ENCODE data around the gene INSRR. TPM values are rescaled to one million over a fixed set of nuclear protein-coding genes. Genes with fewer than 3 reads are reported as not detected.

The INSRR gene
- total RNA-seq, 1 experiment from 2014 or later, result not detected

- H3K36me3 ChIP-seq (replicated peaks; ENCODE audit: control insufficient read depth, insufficient read depth, low read length), result no peaks in the 10 kb centered on the region
- H3K4me3 ChIP-seq (ENCODE audit: insufficient read depth, low read depth, low read length), result no peak overlapping the region
- DNase-seq, result peak; percentile 62
- H3K27me3 ChIP-seq (ENCODE audit: control insufficient read depth, insufficient read depth, low read length), result peaks cover 25% of the 10 kb centered on the region
These were observed 49.6 kb downstream of the INSRR start for GRCh38 chr1:156809281-156809680.

GRCh38 chr1:156808186-156809030 lies 50.5 kb downstream of the INSRR start:
- Histone ChIP-seq H3K36me3 (replicated peaks; ENCODE audit: control insufficient read depth, insufficient read depth, low read length) (no peaks in the 10 kb centered on the region), H3K4me3 (ENCODE audit: insufficient read depth, low read depth, low read length) (no peak overlapping the region), H3K27me3 (ENCODE audit: control insufficient read depth, insufficient read depth, low read length) (peaks cover 17% of the 10 kb centered on the region)
- DNase-seq, result peak; percentile 44

GRCh38 chr1:156807627-156808026 lies 51.3 kb downstream of the INSRR start:
- Histone ChIP-seq H3K4me3 (ENCODE audit: insufficient read depth, low read depth, low read length) (no peak overlapping the region), H3K27me3 (ENCODE audit: control insufficient read depth, insufficient read depth, low read length) (peaks cover 11% of the 10 kb centered on the region; the same call in 1 of the 2 replicates), H3K36me3 (replicated peaks; ENCODE audit: control insufficient read depth, insufficient read depth, low read length) (no peaks in the 10 kb centered on the region)
- no peak for DNase-seq

GRCh38 chr1:156806512-156807440 lies 52.1 kb downstream of the INSRR start:
- no peak for DNase-seq
- Histone ChIP-seq H3K4me3 (ENCODE audit: insufficient read depth, low read depth, low read length) (no peak overlapping the region), H3K36me3 (replicated peaks; ENCODE audit: control insufficient read depth, insufficient read depth, low read length) (no peaks in the 10 kb centered on the region), H3K27me3 (ENCODE audit: control insufficient read depth, insufficient read depth, low read length) (peaks cover 6% of the 10 kb centered on the region; the same call in 1 of the 2 replicates)

DNA sequence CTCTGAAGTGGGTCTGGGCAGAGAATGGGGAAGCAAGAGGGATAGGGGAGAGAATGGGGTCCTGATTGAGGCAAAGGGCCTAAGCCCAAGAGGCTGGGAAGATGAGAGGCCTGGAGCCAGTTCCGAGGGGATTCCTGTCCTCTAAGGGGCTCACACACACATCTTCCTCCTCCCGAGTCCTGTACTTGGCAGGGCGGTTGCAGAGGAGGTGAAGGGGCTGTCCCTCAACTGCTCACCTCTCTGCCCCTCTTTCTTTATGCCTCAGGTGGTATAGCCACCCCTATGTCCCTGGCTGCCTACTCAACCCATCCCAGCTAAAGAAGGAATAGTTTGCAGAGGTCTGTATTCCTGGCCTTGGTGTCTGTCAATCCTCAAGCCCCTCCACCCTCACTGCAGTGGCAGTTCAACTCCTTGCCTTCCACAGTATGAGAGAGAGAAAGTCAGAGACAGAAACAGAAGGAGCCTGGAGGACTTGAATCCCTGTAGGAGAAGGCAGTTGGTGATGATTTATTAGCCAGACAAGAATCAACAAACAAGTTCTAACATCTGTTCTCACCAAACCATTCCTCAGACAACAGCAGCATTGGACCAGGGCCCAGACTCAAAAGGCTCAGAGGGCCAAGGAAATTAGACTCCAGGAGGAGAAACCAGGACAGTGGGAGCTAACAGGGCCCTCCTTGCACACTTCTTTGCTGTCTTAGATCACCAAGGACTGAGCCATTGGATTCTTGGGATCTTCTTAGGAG lies 53.0 kb downstream of the INSRR start:
- Histone ChIP-seq H3K4me3 (ENCODE audit: insufficient read depth, low read depth, low read length) (no peak overlapping the region), H3K36me3 (replicated peaks; ENCODE audit: control insufficient read depth, insufficient read depth, low read length) (peaks cover under 1% of the 10 kb centered on the region; the same call in 1 of the 2 replicates), H3K27me3 (ENCODE audit: control insufficient read depth, insufficient read depth, low read length) (peaks cover 2% of the 10 kb centered on the region; the same call in 1 of the 2 replicates)
- no peak for DNase-seq

DNA sequence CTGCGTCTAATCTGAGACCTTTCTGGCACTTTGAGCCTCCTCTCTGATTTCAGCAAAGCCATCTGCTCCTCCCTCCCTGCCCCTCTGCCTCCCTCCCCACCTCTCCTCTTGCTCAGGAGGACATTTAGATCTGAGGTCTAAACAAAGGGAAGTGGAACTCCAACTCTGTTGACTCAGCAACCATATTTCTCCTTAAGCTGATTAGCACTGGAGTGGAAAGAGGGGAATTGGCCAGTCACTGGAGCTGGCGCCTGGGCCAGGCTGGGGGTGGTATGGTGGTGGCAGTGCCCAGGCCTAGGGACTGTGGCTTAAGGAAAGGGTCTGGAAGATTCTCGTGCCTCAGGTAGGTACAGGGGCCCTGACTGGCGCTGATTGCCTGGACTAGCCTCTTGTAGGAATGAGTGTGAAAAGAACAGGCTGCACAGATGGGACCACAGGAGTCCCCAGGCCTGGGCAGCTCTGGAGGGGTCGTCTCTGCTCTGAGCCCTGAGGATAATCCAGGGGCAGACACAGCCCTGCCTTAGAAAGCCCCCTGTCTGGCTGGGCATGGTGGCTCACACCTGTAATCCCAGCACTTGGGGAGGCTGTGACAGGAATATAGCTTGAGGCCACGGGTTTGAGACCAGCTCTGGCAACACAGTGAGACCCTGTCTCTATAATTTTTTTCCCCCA lies 54.2 kb downstream of the INSRR start:
- Histone ChIP-seq H3K36me3 (replicated peaks; ENCODE audit: control insufficient read depth, insufficient read depth, low read length) (peaks cover 2% of the 10 kb centered on the region), H3K4me3 (ENCODE audit: insufficient read depth, low read depth, low read length) (no peak overlapping the region), H3K27me3 (ENCODE audit: control insufficient read depth, insufficient read depth, low read length) (no peaks in the 10 kb centered on the region)
- DNase-seq, result no peak

DNA sequence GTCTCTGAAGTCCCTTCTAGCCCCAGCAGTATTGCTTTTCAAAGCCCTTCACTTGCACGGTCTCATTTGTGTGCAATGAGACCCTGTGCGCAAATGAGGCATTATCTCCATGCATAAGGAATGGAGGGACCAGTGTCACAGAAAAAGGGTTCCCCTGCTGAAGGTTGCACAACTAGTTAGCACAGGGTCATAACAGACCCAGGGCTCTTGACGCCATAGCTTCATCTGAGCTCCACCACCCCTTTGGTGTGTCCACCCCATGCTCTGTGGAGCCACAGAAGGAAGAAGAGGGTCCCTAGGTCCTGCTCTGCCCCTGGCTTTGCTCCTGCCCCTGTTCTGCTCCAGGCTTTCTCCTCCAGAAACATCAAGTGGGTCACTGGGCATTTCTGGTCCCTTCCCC lies 54.9 kb downstream of the INSRR start:
- no peak for DNase-seq
- Histone ChIP-seq H3K27me3 (ENCODE audit: control insufficient read depth, insufficient read depth, low read length) (no peaks in the 10 kb centered on the region), H3K36me3 (replicated peaks; ENCODE audit: control insufficient read depth, insufficient read depth, low read length) (peaks cover 4% of the 10 kb centered on the region), H3K4me3 (ENCODE audit: insufficient read depth, low read depth, low read length) (no peak overlapping the region)

GRCh38 chr1:156803086-156803851 lies 55.6 kb downstream of the INSRR start:
- Histone ChIP-seq H3K36me3 (replicated peaks; ENCODE audit: control insufficient read depth, insufficient read depth, low read length) (peaks cover 6% of the 10 kb centered on the region), H3K27me3 (ENCODE audit: control insufficient read depth, insufficient read depth, low read length) (no peaks in the 10 kb centered on the region), H3K4me3 (ENCODE audit: insufficient read depth, low read depth, low read length) (no peak overlapping the region)
- DNase-seq, result no peak

DNA sequence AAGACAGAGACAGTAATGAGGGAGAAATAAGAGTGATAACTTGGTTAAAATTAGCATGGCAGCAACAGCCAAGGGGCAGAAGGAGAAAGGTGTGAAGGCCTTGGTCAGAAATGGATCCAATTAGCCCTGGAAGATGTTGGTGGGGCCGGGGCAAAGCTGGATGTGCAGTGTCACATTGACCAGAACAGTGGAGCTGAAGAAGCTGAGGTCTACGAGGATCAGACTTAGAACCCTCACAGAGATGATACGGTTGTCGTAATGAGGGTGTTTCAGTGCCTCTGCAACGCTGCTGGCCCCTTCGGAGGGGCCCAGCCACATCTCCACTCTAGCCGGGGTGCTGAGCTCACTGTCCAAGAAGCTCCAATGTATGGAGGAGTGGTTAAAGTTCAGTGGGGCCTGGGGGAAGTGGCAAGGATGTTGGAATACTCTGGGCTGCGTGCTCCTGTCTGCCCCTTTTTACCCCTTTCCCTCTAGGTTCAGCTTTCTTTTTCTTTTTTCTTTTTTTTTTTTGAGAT lies 56.4 kb downstream of the INSRR start:
- DNase-seq, result no peak
- no peaks in the 10 kb centered on the region for H3K27me3 ChIP-seq (ENCODE audit: control insufficient read depth, insufficient read depth, low read length)
- H3K36me3 ChIP-seq (replicated peaks; ENCODE audit: control insufficient read depth, insufficient read depth, low read length), result peaks cover 12% of the 10 kb centered on the region
- no peak overlapping the region for H3K4me3 ChIP-seq (ENCODE audit: insufficient read depth, low read depth, low read length)

DNA sequence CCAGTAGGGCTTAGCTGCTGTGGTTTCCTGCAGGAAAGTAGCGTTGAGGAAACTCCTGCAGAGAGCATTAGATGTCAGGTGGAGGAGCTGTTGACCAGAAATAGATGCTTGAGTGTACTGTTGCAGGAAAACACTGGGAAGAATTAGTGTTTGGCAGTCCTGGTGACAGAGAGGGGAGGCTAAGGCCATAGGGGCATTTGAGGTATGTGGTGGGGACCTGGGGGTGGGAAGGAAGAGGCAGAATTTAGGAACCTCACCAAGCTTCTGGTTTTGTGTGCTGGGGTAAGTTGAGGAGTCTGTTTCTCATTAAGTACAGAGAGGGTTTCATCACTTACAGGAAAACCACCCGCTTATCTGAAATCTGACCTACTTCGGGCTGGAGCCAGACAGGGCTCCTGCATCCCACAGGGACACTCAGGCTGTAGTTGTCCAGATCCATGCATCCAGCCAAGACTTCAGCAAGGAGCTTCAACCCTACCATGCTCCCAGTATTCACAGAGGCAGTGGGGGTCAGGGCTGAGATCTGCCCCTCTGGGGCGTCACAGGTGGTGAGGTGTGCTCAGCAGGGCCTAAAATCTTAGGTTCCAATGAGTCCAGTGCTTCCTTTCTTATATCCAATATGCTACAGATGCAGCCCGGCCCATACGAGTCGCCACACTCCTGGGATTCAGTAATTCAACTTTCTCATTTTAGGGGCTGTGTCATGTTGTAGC lies 57.4 kb downstream of the INSRR start:
- no peak overlapping the region for H3K4me3 ChIP-seq (ENCODE audit: insufficient read depth, low read depth, low read length)
- H3K36me3 ChIP-seq (replicated peaks; ENCODE audit: control insufficient read depth, insufficient read depth, low read length), result peaks cover 12% of the 10 kb centered on the region
- no peaks in the 10 kb centered on the region for H3K27me3 ChIP-seq (ENCODE audit: control insufficient read depth, insufficient read depth, low read length)
- DNase-seq, result no peak

DNA sequence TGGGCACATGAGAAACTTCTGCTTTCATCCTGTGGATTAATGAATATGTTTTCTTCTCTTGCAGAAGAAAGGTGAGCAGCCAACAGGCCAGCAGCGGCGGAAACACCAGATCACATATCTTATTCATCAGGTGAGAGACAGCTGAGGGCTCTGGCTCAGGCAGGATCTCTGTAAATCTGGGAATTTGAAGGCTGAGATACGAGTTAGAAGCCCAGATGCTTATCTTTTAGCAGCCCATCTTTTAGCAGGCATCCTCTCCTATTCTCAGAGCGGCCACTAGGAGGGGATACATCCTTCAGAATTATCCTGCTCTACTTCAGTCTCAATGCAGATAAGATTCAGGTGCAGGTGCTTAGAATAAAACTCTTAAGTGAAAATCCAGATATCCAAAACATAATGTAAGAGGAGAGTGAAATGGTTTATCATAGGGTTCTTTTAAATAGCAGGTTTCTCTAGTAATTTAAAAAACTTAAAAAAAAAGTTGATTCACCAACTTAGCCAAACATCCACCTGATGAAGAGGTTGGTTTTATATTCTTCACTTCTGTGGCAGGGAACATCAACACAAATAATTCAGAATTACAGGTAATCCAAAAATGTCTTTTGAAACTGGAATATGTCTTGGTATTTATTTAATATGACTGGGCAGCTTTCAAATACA lies 61.6 kb downstream of the INSRR start:
- H3K36me3 ChIP-seq (replicated peaks; ENCODE audit: control insufficient read depth, insufficient read depth, low read length), result peaks cover 37% of the 10 kb centered on the region
- DNase-seq, result peak; percentile 77

GRCh38 chr1:156796340-156797097 lies 62.4 kb downstream of the INSRR start:
- H3K4me3 ChIP-seq (ENCODE audit: insufficient read depth, low read depth, low read length), result no peak overlapping the region
- no peaks in the 10 kb centered on the region for H3K27me3 ChIP-seq (ENCODE audit: control insufficient read depth, insufficient read depth, low read length)
- DNase-seq, result no peak
- peaks cover 41% of the 10 kb centered on the region for H3K36me3 ChIP-seq (replicated peaks; ENCODE audit: control insufficient read depth, insufficient read depth, low read length)

More for the DNA sequence above, 61.6 kb downstream of the INSRR start:
- Histone ChIP-seq H3K4me3 (ENCODE audit: insufficient read depth, low read depth, low read length) (no peak overlapping the region), H3K27me3 (ENCODE audit: control insufficient read depth, insufficient read depth, low read length) (no peaks in the 10 kb centered on the region)
